Spinal cord (tissue), 10 donors: ENCODE results near the gene PHKA2. TPM values are rescaled to one million over a fixed set of nuclear protein-coding genes. Genes with fewer than 3 reads are reported as not detected.
"Not testable (repeated sequence)": the region's sequence is repeated elsewhere in the genome, so short reads cannot be mapped to it uniquely, and the experiment has no call there.

Experiments
- DNase-seq, 6 donors: peaks; one replicate each; pipeline versions ENCODE4 v3.0.0 to v3.0.0-alpha.2; 2013 to 2015; ENCODE audit warnings: low spot score in 6 of 6, low read depth in 4 of 6
- H3K27ac ChIP-seq: one replicate; pipeline ENCODE4 v1.5.1; 2013; ENCODE audit warnings: low read depth, low read length, control low read depth
- H3K27me3 ChIP-seq: one replicate; pipeline ENCODE4 v1.6.1; 2013; ENCODE audit warnings: low read length; ENCODE audit not compliant: control insufficient read depth, insufficient read depth
- H3K36me3 ChIP-seq: one replicate; pipeline ENCODE4 v1.6.1; 2013; ENCODE audit warnings: low read length; ENCODE audit not compliant: control insufficient read depth, insufficient read depth
- H3K4me1 ChIP-seq: one replicate; pipeline ENCODE4 v1.6.1; 2013; ENCODE audit warnings: low read length; ENCODE audit not compliant: control insufficient read depth, insufficient read depth
- H3K4me3 ChIP-seq: one replicate; pipeline ENCODE4 v1.5.1; 2013; ENCODE audit warnings: low read depth, low read length, control low read depth
- H3K9me3 ChIP-seq: one replicate; pipeline ENCODE4 v1.6.1; 2013; ENCODE audit warnings: low read length; ENCODE audit not compliant: control insufficient read depth, insufficient read depth
- WGBS: methylation state at CpG from one replicate; pipeline ENCODE4 v1.1.5; 2013; ENCODE audit warnings: missing lambda C conversion rate; ENCODE audit not compliant: insufficient coverage; 5-methylcytosine and 5-hydroxymethylcytosine counted together
- polyA plus RNA-seq, 2 donors: library from polyadenylated mRNA; unstranded; fragments of 120-200 nt; gene quantifications; one replicate each; pipeline ENCODE4 v1.2.1, GENCODE V29; 2013; ENCODE audit not compliant: insufficient read length in 2 of 2
- small RNA-seq: library from RNA; depleted of rRNA; stranded (forward); fragments of <200 nt; gene quantifications from one replicate; pipeline ENCODE3, GENCODE V24; 2014; ENCODE audit warnings: low replicate concordance
- total RNA-seq, 2 donors: library from RNA; depleted of rRNA in 1 of 2; stranded (reverse); fragments of 120-200 nt in 1 of 2; fragments of >200 nt in 1 of 2; gene quantifications; one replicate each; pipeline versions ENCODE4 v1.2.3 to v1.2.4, GENCODE V29; 2013 to 2014
- donor health status: healthy.

The PHKA2 gene
- total and polyA plus RNA-seq, 4 donors: 16.8 to 31.7 (median 24.2) TPM

DNA sequence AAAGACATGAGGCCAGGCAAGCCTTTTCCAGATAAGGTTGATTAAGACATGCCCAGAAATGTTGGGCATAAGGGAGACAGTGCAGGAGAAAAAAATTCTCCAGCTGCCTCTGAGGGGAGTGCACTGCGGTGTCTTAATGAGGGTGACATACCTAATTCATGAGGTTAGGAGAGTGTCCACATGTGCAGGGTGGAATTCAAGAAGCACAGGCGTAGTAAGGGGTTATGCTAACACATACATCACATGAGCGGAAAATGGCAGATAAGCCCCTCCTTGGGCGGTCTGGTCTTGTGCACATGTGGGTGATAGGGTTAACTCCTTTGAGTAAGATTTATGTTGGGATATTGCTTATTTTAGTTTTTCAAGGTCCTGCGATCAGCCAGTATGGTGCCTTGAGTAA, 122.4 kb downstream of the PHKA2 start:
- no peak for DNase-seq
- H3K4me3 ChIP-seq: no peak overlapping the region
- H3K4me1 ChIP-seq: no peaks in the 10 kb centered on the region
- 73% methylated on average over 2 of the region's 5 CpGs for WGBS
- no peaks in the 10 kb centered on the region for H3K9me3 ChIP-seq
- H3K36me3 ChIP-seq: no peaks in the 10 kb centered on the region
- H3K27ac ChIP-seq: no peak overlapping the region
- H3K27me3 ChIP-seq: no peaks in the 10 kb centered on the region

DNA sequence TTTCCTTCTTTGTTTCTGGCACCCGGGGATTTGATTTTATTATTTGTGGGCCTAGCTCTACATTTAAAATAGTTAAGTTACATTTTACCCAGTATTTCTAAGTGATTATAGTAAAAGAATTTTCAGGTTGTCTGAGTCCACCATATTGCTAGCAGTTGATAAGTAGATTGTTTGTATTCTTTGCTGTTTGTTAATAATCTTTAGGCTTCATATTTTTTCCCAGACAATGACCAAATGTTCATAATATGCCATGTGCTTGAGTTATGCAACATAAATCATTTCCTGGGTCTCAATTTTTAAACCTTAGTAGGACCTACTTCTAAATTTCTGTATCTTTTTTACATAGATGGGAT, 127.3 kb downstream of the PHKA2 start:
- H3K4me1 ChIP-seq: no peaks in the 10 kb centered on the region
- H3K27me3 ChIP-seq: no peaks in the 10 kb centered on the region
- no peaks in the 10 kb centered on the region for H3K36me3 ChIP-seq
- DNase-seq: no peak
- no peak overlapping the region for H3K27ac ChIP-seq
- WGBS: no CpG with 5 or more reads among the region's 1 CpG
- no peaks in the 10 kb centered on the region for H3K9me3 ChIP-seq
- H3K4me3 ChIP-seq: no peak overlapping the region

DNA sequence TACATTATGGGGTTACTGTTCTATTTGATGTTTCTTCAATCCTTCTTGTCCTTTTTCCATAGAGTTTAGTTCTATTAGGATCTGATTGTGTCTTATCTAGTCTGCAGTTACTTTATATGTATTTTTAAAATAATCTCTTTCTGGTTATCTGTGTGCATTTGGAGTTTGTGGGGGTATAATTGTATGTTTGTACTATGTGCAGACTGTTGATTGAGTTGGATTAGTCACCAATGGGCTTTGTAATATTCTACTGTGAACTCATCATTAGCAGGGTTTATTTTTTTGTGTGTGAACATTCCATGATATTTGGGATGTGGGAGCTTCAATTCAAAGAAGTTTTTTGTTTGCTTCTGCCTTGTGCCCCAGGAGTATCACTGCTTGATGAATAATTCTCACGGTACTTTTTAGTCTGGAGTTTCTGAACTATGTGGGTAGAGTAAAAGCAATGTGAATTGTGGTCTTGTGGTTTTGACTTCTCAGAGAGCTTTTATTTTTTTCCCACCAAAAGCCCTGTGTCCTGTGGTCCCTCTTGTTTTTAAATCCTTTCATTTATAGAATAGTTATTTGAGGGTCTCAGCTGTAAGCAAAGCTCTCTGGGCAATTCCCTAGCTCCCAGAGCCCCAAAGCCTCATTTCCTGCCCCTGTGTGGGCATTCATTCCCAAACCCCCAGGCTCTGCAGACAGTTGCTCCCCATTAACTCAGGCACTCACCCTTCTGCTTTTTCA, 127.8 kb downstream of the PHKA2 start:
- no peak for DNase-seq
- no peaks in the 10 kb centered on the region for H3K27me3 ChIP-seq

DNA sequence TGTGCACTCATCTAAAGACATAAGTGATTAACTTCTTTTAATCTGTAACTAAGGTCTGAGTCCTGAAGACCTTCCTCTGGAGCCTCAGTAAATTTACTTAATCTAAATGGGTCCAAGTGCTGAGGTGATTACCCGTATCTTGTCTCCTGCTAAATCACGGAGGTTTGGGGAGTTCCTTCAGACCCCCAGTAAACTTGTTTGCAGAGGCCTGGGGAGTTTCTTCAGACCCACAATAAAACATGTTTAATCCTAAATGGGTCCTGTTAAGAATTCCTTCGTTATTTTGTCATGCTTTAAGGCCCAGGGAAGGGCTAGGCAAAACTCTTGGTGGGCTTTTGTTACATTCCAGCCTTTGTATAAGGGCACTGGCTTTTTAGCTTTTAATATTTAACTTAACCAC, 136.0 kb downstream of the PHKA2 start:
- H3K4me1 ChIP-seq, DNase-seq, H3K36me3 ChIP-seq, H3K9me3 ChIP-seq, H3K27ac ChIP-seq, H3K4me3 ChIP-seq, H3K27me3 ChIP-seq: not testable (repeated sequence)
- no CpG with 5 or more reads among the region's 3 CpGs for WGBS

More for the DNA sequence above, 127.8 kb downstream of the PHKA2 start:
- H3K27ac ChIP-seq: no peak overlapping the region
- no CpG with 5 or more reads among the region's 1 CpG for WGBS
- H3K9me3 ChIP-seq: no peaks in the 10 kb centered on the region
- H3K36me3 ChIP-seq: no peaks in the 10 kb centered on the region
- H3K4me1 ChIP-seq: no peaks in the 10 kb centered on the region
- H3K4me3 ChIP-seq: no peak overlapping the region

Small RNA genes lying within 50 kb of the gene (small RNA-seq; reads per million reads assigned to genes)
- not detected for gene RN7SL48P

Other genes with a start within 250 kb of the PHKA2 start
- 1 to 10 TPM; 4.5 to 5.9 TPM for gene ADGRG2, start 138.4 kb upstream of the PHKA2 start, total RNA-seq
- 1 to 10 TPM; 4.5 to 5.8 TPM for gene ADGRG2, start 138.4 kb upstream of the PHKA2 start, polyA plus RNA-seq